ENCODE data around the gene MKI67. TPM values are rescaled to one million over a fixed set of nuclear protein-coding genes. Genes with fewer than 3 reads are reported as not detected.

MKI67 gene
- total and polyA plus RNA-seq, 2 of the 13 experiments (the other 11 are each of a cell fraction or from before 2014, with no cell fraction given), result 6.7 to 22.9 TPM

GRCh38 chr10:128071417-128071782 is 54.8 kb downstream of the MKI67 start:
- 11% methylated on average over 5 of the region's 9 CpGs for WGBS (ENCODE audit: low lambda C conversion rate)
- no peak for ATAC-seq
- ChIA-PET CTCF (ENCODE audit: low intra/inter-chr PET ratio, low total read pairs) (no interaction called here), POLR2A (no interaction called here)
- H3K79me2 ChIP-seq (ENCODE audit: insufficient read depth, low read length), result no peaks in the 10 kb centered on the region
- no peak for TF ChIP-seq ZNF674 (CRISPR knock-in tag; IDR thresholded peaks at IDR 0.05; ENCODE audit: low read depth)
- TF ChIP-seq NFIC (IDR thresholded peaks at IDR 0.05; ENCODE audit: low read length), result no peak
- TF ChIP-seq NCOA5 (CRISPR knock-in tag; IDR thresholded peaks at IDR 0.05), result no peak
- TF ChIP-seq ZNF235 (CRISPR knock-in tag; IDR thresholded peaks at IDR 0.05; ENCODE audit: borderline replicate concordance), result no peak
- no peak for TF ChIP-seq ZNF101 (CRISPR knock-in tag; IDR thresholded peaks at IDR 0.05; ENCODE audit: borderline replicate concordance, low read depth)
- TF ChIP-seq LCORL (IDR thresholded peaks at IDR 0.05), result no peak
- TF ChIP-seq LCORL (CRISPR knock-in tag; IDR thresholded peaks at IDR 0.05), result no peak
- no peak for TF ChIP-seq PREB (CRISPR knock-in tag; IDR thresholded peaks at IDR 0.05)
- no peak for TF ChIP-seq ELK4 (CRISPR knock-in tag; IDR thresholded peaks at IDR 0.05; ENCODE audit: borderline replicate concordance)
- TF ChIP-seq CBX1 (IDR thresholded peaks at IDR 0.05; ENCODE audit: low read depth), result no peak
- no peak for TF ChIP-seq ZNF567 (CRISPR knock-in tag; IDR thresholded peaks at IDR 0.05; ENCODE audit: borderline replicate concordance)
- no peak for TF ChIP-seq ZNF780A (CRISPR knock-in tag; IDR thresholded peaks at IDR 0.05)
- TF ChIP-seq ZNF510 (CRISPR knock-in tag; IDR thresholded peaks at IDR 0.05; ENCODE audit: low read depth), result no peak
- no peak for TF ChIP-seq ZKSCAN5 (CRISPR knock-in tag; IDR thresholded peaks at IDR 0.05)
- TF ChIP-seq NCOA1 (CRISPR knock-in tag; IDR thresholded peaks at IDR 0.05), result no peak
- no peak for DNase-seq (ENCODE audit: low spot score)
- in situ Hi-C loops (cut with HindIII; ENCODE audit: extremely low pct_ligation_motif_present, low pct_unique_long_range_greater_than_20kb), result no loop called here
- FAIRE-seq, result no peak
- no peaks in the 10 kb centered on the region for H3K36me3 ChIP-seq (replicated peaks in 1 of 2; ENCODE audit: control insufficient read depth in 1 of 2, insufficient read depth in 2 of 2, low read length in 2 of 2)
- peaks cover 7 to 37% of the 10 kb centered on the region in 2 experiments; a peak in 3 of 5 replicates for H3K27me3 ChIP-seq (ENCODE audit: control insufficient read depth in 1 of 2, insufficient read depth in 2 of 2, low read length in 2 of 2)
- no TSS peak for BruUV-seq (replicated peaks)
- no peak overlapping the region for H3K4me3 ChIP-seq (replicated peaks in 1 of 3; ENCODE audit: insufficient read depth in 1 of 3, low read depth in 2 of 3, low read length in 3 of 3)
- H3K4me2 ChIP-seq (ENCODE audit: low read depth, low read length), result no peak overlapping the region
- H3K27ac ChIP-seq (ENCODE audit: extremely low read length, insufficient read depth, low read length), result no peak overlapping the region
- H3K9ac ChIP-seq (ENCODE audit: insufficient read depth, low read depth, low read length), result no peak overlapping the region
- H3K9me3 ChIP-seq (ENCODE audit: low read length), result no peaks in the 10 kb centered on the region
- intact Hi-C loops (cut with micrococcal nuclease; ENCODE audit: unreplicated experiment), result no loop called here
- H2AFZ ChIP-seq (ENCODE audit: low read length), result no peak overlapping the region
- no peaks in the 10 kb centered on the region for H3K4me1 ChIP-seq (ENCODE audit: insufficient read depth, low read length)
- no peaks in the 10 kb centered on the region for H4K20me1 ChIP-seq (ENCODE audit: insufficient read depth, low read length)
